ENCODE measurements around the gene MINDY4.

Gene MINDY4

DNA sequence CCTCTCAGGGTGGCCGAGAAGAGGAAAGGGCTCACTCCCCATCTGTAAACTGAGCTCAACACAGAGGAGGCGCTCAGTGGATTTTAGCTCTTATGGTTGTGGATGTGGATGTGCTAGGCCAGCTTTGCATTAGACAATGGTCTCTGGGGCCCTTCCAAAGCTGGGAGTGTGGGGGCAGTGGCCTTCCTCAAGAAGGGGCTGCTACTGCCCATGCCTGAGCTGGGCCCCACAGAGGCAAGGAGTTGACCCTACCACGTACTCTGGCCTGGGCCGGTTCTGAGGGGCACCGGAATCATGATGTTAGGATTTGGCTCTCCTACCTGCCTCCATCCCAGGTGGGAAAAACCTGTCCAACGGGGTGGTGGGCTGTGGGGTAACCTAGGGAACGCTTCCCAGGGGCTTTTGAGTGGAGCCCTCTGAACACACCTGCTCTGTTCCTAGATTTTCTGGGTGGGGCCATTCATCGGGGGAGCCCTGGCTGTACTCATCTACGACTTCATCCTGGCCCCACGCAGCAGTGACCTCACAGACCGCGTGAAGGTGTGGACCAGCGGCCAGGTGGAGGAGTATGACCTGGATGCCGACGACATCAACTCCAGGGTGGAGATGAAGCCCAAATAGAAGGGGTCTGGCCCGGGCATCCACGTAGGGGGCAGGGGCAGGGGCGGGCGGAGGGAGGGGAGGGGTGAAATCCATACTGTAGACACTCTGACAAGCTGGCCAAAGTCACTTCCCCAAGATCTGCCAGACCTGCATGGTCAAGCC lies 152.0 kb downstream of the MINDY4 start:
- Histone ChIP-seq H3K4me2 (no peak overlapping the region), H2AFZ (ENCODE audit: low read depth) (no peak overlapping the region), H3K4me3 (IDR thresholded peaks at IDR 0.05; ENCODE audit: insufficient read depth, low read depth, low read length) (no peak overlapping the region), H3K9ac (no peak overlapping the region), H3K4me1 (ENCODE audit: low read depth, poor library complexity, severe bottlenecking) (no peaks in the 10 kb centered on the region), H4K20me1 (ENCODE audit: insufficient read depth) (no peaks in the 10 kb centered on the region), H3K27me3 (ENCODE audit: insufficient read depth, low read depth) (no peaks in the 10 kb centered on the region), H3K79me2 (ENCODE audit: insufficient read depth, low read depth) (no peaks in the 10 kb centered on the region), H3K27ac (no peak overlapping the region), H3K36me3 (ENCODE audit: insufficient read depth) (no peaks in the 10 kb centered on the region)
- TF ChIP-seq, protein P1, sequence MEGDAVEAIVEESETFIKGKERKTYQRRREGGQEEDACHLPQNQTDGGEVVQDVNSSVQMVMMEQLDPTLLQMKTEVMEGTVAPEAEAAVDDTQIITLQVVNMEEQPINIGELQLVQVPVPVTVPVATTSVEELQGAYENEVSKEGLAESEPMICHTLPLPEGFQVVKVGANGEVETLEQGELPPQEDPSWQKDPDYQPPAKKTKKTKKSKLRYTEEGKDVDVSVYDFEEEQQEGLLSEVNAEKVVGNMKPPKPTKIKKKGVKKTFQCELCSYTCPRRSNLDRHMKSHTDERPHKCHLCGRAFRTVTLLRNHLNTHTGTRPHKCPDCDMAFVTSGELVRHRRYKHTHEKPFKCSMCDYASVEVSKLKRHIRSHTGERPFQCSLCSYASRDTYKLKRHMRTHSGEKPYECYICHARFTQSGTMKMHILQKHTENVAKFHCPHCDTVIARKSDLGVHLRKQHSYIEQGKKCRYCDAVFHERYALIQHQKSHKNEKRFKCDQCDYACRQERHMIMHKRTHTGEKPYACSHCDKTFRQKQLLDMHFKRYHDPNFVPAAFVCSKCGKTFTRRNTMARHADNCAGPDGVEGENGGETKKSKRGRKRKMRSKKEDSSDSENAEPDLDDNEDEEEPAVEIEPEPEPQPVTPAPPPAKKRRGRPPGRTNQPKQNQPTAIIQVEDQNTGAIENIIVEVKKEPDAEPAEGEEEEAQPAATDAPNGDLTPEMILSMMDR (conservative IDR thresholded peaks at IDR 0.05; ENCODE audit: low read depth, low read length), result no peak

DNA sequence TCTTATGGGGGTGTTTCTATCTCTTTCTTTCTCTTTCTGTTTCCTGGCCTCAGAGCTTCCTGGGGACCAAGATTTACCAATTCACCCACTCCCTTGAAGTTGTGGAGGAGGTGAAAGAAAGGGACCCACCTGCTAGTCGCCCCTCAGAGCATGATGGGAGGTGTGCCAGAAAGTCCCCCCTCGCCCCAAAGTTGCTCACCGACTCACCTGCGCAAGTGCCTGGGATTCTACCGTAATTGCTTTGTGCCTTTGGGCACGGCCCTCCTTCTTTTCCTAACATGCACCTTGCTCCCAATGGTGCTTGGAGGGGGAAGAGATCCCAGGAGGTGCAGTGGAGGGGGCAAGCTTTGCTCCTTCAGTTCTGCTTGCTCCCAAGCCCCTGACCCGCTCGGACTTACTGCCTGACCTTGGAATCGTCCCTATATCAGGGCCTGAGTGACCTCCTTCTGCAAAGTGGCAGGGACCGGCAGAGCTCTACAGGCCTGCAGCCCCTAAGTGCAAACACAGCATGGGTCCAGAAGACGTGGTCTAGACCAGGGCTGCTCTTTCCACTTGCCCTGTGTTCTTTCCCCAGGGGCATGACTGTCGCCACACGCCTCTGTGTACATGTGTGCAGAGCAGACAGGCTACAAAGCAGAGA lies 152.7 kb downstream of the MINDY4 start:
- no peaks in the 10 kb centered on the region for H3K79me2 ChIP-seq (ENCODE audit: insufficient read depth, low read depth)
- no peak overlapping the region for H2AFZ ChIP-seq (ENCODE audit: low read depth)
- H3K4me2 ChIP-seq, result no peak overlapping the region
- no peak overlapping the region for H3K4me3 ChIP-seq (IDR thresholded peaks at IDR 0.05; ENCODE audit: insufficient read depth, low read depth, low read length)
- no peak overlapping the region for H3K27ac ChIP-seq
- no peaks in the 10 kb centered on the region for H3K4me1 ChIP-seq (ENCODE audit: low read depth, poor library complexity, severe bottlenecking)
- TF ChIP-seq, protein P1 (conservative IDR thresholded peaks at IDR 0.05; ENCODE audit: low read depth, low read length), result no peak
- no peaks in the 10 kb centered on the region for H3K27me3 ChIP-seq (ENCODE audit: insufficient read depth, low read depth)
- no peak overlapping the region for H3K9ac ChIP-seq
- no peaks in the 10 kb centered on the region for H3K36me3 ChIP-seq (ENCODE audit: insufficient read depth)
- no peaks in the 10 kb centered on the region for H4K20me1 ChIP-seq (ENCODE audit: insufficient read depth)

DNA sequence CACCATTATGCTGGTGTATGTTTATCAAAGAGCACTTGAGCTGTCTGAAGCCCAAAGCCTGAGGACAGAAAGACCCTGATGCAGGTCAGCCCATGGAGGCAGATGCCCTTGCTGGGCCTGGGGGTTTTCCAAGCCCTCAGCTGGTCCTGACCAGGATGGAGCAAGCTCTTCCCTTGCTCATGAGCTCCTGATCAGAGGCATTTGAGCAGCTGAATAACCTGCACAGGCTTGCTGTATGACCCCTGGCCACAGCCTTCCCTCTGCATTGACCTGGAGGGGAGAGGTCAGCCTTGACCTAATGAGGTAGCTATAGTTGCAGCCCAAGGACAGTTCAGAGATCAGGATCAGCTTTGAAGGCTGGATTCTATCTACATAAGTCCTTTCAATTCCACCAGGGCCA lies 153.4 kb downstream of the MINDY4 start:
- Histone ChIP-seq H3K36me3 (ENCODE audit: insufficient read depth) (no peaks in the 10 kb centered on the region), H2AFZ (ENCODE audit: low read depth) (no peak overlapping the region), H3K4me3 (IDR thresholded peaks at IDR 0.05; ENCODE audit: insufficient read depth, low read depth, low read length) (no peak overlapping the region), H3K27ac (no peak overlapping the region), H3K79me2 (ENCODE audit: insufficient read depth, low read depth) (no peaks in the 10 kb centered on the region), H3K27me3 (ENCODE audit: insufficient read depth, low read depth) (no peaks in the 10 kb centered on the region), H4K20me1 (ENCODE audit: insufficient read depth) (no peaks in the 10 kb centered on the region), H3K4me1 (ENCODE audit: low read depth, poor library complexity, severe bottlenecking) (no peaks in the 10 kb centered on the region), H3K9ac (no peak overlapping the region), H3K4me2 (no peak overlapping the region)
- TF ChIP-seq, protein P1 (conservative IDR thresholded peaks at IDR 0.05; ENCODE audit: low read depth, low read length), result no peak

DNA sequence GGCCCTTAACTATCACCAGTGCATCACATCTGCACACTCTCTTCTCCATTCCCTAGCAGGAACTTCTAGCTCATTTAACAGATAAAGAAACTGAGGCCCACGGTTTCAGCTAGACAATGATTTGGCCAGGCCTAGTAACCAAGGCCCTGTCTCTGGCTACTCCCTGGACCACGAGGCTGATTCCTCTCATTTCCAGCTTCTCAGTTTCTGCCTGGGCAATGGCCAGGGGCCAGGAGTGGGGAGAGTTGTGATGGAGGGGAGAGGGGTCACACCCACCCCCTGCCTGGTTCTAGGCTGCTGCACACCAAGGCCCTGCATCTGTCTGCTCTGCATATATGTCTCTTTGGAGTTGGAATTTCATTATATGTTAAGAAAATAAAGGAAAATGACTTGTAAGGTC lies 153.9 kb downstream of the MINDY4 start:
- no peaks in the 10 kb centered on the region for H3K36me3 ChIP-seq (ENCODE audit: insufficient read depth)
- H3K27ac ChIP-seq, result no peak overlapping the region
- no peak overlapping the region for H3K4me3 ChIP-seq (IDR thresholded peaks at IDR 0.05; ENCODE audit: insufficient read depth, low read depth, low read length)
- H4K20me1 ChIP-seq (ENCODE audit: insufficient read depth), result no peaks in the 10 kb centered on the region
- no peaks in the 10 kb centered on the region for H3K4me1 ChIP-seq (ENCODE audit: low read depth, poor library complexity, severe bottlenecking)
- TF ChIP-seq, protein P1 (conservative IDR thresholded peaks at IDR 0.05; ENCODE audit: low read depth, low read length), result no peak
- H2AFZ ChIP-seq (ENCODE audit: low read depth), result no peak overlapping the region
- no peak overlapping the region for H3K4me2 ChIP-seq
- H3K27me3 ChIP-seq (ENCODE audit: insufficient read depth, low read depth), result no peaks in the 10 kb centered on the region
- H3K79me2 ChIP-seq (ENCODE audit: insufficient read depth, low read depth), result no peaks in the 10 kb centered on the region
- H3K9ac ChIP-seq, result no peak overlapping the region

All from KMS-11 (cell line).